Measurements from ENCODE around the gene PTPRM.

DNA sequence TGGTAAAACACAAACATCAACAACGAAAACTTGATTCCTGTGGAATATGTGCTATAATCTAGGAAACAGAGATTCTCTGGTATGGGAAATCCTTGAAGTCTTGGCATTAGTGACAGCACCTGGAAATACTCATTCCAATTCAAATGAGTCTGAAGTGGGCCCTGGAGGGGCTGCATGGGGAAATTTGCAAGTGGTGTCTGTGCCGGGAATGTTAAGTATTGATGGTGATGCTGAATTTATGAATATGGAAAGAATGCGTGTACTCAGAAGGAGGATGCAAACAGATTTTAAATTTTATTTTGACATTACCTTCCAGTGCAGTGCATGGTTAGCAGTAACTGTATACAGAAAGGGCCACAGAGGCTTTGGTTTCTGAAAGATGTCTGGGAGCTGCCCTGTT lies 37.2 kb downstream of the PTPRM start:
- TF ChIP-seq POLR2AphosphoS5 (IDR thresholded peaks at IDR 0.05; ENCODE audit: low read depth) = no peak
- TF ChIP-seq, protein P1, sequence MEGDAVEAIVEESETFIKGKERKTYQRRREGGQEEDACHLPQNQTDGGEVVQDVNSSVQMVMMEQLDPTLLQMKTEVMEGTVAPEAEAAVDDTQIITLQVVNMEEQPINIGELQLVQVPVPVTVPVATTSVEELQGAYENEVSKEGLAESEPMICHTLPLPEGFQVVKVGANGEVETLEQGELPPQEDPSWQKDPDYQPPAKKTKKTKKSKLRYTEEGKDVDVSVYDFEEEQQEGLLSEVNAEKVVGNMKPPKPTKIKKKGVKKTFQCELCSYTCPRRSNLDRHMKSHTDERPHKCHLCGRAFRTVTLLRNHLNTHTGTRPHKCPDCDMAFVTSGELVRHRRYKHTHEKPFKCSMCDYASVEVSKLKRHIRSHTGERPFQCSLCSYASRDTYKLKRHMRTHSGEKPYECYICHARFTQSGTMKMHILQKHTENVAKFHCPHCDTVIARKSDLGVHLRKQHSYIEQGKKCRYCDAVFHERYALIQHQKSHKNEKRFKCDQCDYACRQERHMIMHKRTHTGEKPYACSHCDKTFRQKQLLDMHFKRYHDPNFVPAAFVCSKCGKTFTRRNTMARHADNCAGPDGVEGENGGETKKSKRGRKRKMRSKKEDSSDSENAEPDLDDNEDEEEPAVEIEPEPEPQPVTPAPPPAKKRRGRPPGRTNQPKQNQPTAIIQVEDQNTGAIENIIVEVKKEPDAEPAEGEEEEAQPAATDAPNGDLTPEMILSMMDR (conservative IDR thresholded peaks at IDR 0.05; ENCODE audit: low read depth in 2 of 2) = no peak
- no peak for TF ChIP-seq EZH2 (IDR thresholded peaks at IDR 0.05; ENCODE audit: low read depth, unreplicated experiment)
- TF ChIP-seq JUNB (IDR thresholded peaks at IDR 0.05; ENCODE audit: unreplicated experiment) = no peak
- TF ChIP-seq EZH2phosphoT487 (IDR thresholded peaks at IDR 0.05; ENCODE audit: unreplicated experiment) = no peak
